Brain microvascular endothelial cell (primary cell): ENCODE results near the gene RANBP9.

ENCODE experiments used
- DNase-seq: peaks from one replicate; pipeline ENCODE4 v3.0.0-alpha.2; 2020
- H3K27ac ChIP-seq: fragments of 250-450 bp; sonication (Bioruptor Pico); 2 replicates; pipeline ENCODE4 v1.5.1; 2020; ENCODE audit warnings: mild to moderate bottlenecking, moderate library complexity
- H3K27me3 ChIP-seq: fragments of 250-450 bp; sonication (Bioruptor Pico); replicated peaks from 2 replicates; pipeline ENCODE4 v1.5.1; 2020; ENCODE audit warnings: mild to moderate bottlenecking
- H3K36me3 ChIP-seq: fragments of 250-450 bp; sonication (Bioruptor Pico); replicated peaks from 2 replicates; pipeline ENCODE4 v1.5.1; 2020; ENCODE audit warnings: mild to moderate bottlenecking
- H3K4me3 ChIP-seq: 2 replicates; pipeline ENCODE4 v1.5.1; 2011; ENCODE audit warnings: low read depth, mild to moderate bottlenecking, control low read depth, low read length, moderate library complexity
- in situ Hi-C: cut with HindIII; loops from 2 replicates; pipeline ENCODE4 v1.10.0; 2017; ENCODE audit warnings: low sequenced_read_pairs, low pct_ligation_motif_present
- TF ChIP-seq, protein P1 (sequence below): IDR thresholded peaks from 2 replicates; pipeline ENCODE4 v1.5.1; 2011; ENCODE audit warnings: low read depth, mild to moderate bottlenecking, moderate library complexity, low read length, control low read depth, inconsistent platforms; ENCODE audit errors: missing control alignments

The RANBP9 gene

GRCh38 chr6:13711733-13712598, at the start of gene RANBP9:
Gene RANBP9, minus strand, starts transcription at chr6:13711835. Its CDS starts 330 bp downstream, at chr6:13711505.
- peak; percentile 79 for DNase-seq
- no peaks in the 10 kb centered on the region for H3K27me3 ChIP-seq
- peak within 1 kb of the TSS; percentile 87 for H3K27ac ChIP-seq
- in situ Hi-C loops = no loop called here
- TF ChIP-seq, protein P1, sequence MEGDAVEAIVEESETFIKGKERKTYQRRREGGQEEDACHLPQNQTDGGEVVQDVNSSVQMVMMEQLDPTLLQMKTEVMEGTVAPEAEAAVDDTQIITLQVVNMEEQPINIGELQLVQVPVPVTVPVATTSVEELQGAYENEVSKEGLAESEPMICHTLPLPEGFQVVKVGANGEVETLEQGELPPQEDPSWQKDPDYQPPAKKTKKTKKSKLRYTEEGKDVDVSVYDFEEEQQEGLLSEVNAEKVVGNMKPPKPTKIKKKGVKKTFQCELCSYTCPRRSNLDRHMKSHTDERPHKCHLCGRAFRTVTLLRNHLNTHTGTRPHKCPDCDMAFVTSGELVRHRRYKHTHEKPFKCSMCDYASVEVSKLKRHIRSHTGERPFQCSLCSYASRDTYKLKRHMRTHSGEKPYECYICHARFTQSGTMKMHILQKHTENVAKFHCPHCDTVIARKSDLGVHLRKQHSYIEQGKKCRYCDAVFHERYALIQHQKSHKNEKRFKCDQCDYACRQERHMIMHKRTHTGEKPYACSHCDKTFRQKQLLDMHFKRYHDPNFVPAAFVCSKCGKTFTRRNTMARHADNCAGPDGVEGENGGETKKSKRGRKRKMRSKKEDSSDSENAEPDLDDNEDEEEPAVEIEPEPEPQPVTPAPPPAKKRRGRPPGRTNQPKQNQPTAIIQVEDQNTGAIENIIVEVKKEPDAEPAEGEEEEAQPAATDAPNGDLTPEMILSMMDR = no peak
- no peaks in the 10 kb centered on the region for H3K36me3 ChIP-seq
- H3K4me3 ChIP-seq = peak within 1 kb of the TSS; percentile 82

GRCh38 chr6:13760307-13761304, 49.0 kb upstream of the RANBP9 start:
- no peaks in the 10 kb centered on the region for H3K36me3 ChIP-seq
- TF ChIP-seq, protein P1 = no peak
- no peak overlapping the region for H3K27ac ChIP-seq
- DNase-seq = no peak
- in situ Hi-C loops = no loop called here
- no peaks in the 10 kb centered on the region for H3K27me3 ChIP-seq
- no peak overlapping the region for H3K4me3 ChIP-seq

- Histone ChIP-seq H3K36me3 (no peaks in the 10 kb centered on the region), H3K4me3 (no peak overlapping the region), H3K27ac (no peak overlapping the region), H3K27me3 (no peaks in the 10 kb centered on the region)
- TF ChIP-seq, protein P1 = no peak
- in situ Hi-C loops = no loop called here
- DNase-seq = no peak
These were observed 47.4 kb upstream of the RANBP9 start for GRCh38 chr6:13759025-13759424.

- Histone ChIP-seq H3K36me3 (no peaks in the 10 kb centered on the region), H3K27me3 (no peaks in the 10 kb centered on the region), H3K27ac (no peak overlapping the region), H3K4me3 (no peak overlapping the region)
- TF ChIP-seq, protein P1 = no peak
- no peak for DNase-seq
- in situ Hi-C loops = no loop called here
These were observed 43.0 kb upstream of the RANBP9 start for GRCh38 chr6:13754644-13755043.

DNA sequence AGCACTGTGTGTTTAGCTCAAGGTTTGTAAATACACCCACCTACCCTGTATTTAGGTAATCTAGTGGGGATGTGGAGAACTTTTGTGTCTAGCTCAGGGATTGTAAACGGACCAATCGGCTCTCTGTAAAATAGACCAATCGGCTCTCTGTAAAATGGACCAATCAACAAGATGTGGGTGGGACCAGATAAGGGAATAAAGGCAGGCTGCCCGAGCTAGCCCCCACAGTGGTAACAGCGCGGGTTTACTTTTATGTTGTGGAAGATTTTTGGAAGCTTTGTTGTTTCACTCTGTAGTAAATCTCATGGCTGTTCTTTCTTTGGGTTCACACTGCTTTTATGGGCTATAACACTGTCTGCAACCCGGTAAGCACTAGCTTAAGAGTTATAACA, 32.1 kb upstream of the RANBP9 start:
- Histone ChIP-seq H3K36me3 (no peaks in the 10 kb centered on the region), H3K27me3 (no peaks in the 10 kb centered on the region), H3K27ac (no peak overlapping the region), H3K4me3 (no peak overlapping the region)
- TF ChIP-seq, protein P1 = no peak
- in situ Hi-C loops = no loop called here
- no peak for DNase-seq
